GM12892 (cell line): Measurements from ENCODE around the gene TLR6.

Experiments used
- POLR2A ChIP-seq: IDR thresholded peaks from 2 replicates; pipeline ENCODE4 v1.6.1; 2011; ENCODE audit warnings: low read depth, low read length, control low read depth
- TAF1 ChIP-seq: IDR thresholded peaks from 2 replicates; pipeline ENCODE4 v1.6.1; 2011; ENCODE audit warnings: low read depth, mild to moderate bottlenecking, control low read depth, low read length, borderline replicate concordance

GRCh38 chr4:38811297-38811696 is 45.3 kb downstream of the TLR6 start:
- TF ChIP-seq TAF1 (no peak), POLR2A (no peak)
